HuH-7.5 (cell line): ENCODE data around the gene PRDM8.
"Not testable (repeated sequence)": the region's sequence is repeated elsewhere in the genome, so short reads cannot be mapped to it uniquely, and the experiment has no call there.

Experiments
- DNase-seq: peaks from one replicate; pipeline ENCODE4 v3.0.0; 2011; ENCODE audit warnings: low spot score

The PRDM8 gene

DNA sequence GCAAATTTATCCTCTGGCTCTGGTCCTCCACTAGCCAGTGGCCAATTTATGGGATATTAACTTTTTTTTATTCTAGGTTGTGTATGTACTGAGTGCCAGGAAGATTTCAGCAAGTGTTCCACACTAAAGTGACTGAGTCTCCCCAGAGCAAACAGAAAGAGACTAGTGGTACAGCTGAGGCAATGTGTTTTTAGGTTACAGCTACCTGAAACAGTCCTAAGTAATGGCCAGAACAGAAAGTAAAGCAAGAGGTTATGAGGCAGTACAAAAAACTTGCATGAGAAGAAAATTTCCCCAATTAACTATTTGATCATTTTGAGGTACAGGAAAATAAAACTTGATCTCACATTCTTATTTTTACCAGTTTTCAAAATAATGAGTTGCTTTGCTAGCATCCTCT lies 31.2 kb downstream of the PRDM8 start:
- no peak for DNase-seq

- no peak for DNase-seq
These were observed 31.8 kb downstream of the PRDM8 start for GRCh38 chr4:80229128-80229527.

- DNase-seq: no peak
These were observed 32.3 kb downstream of the PRDM8 start for GRCh38 chr4:80229590-80229989.

GRCh38 chr4:80231180-80231579 lies 33.9 kb downstream of the PRDM8 start:
- no peak for DNase-seq

GRCh38 chr4:80232707-80233370 lies 35.5 kb downstream of the PRDM8 start:
- DNase-seq: no peak

- no peak for DNase-seq
These were observed 36.1 kb downstream of the PRDM8 start for GRCh38 chr4:80233390-80233789.

- no peak for DNase-seq
These were observed 38.1 kb downstream of the PRDM8 start for GRCh38 chr4:80235451-80235850.

DNA sequence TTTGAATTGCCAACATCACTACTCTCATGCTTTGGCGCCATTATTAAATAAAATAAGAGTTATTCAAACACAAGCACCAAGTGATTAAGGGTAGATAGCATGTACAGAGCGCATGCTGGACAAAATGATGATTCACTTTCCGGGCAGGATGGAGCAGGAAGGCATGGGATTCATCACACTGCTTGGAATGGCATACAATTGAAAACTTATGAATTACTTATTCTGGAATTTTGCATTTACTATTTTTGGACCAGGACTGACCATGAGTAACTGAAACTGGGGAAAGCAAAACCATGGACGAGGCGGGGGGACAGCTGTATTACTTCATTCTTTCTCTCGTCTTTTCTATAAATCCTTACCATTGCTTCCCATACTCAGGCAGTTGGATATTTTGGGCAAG lies 40.7 kb downstream of the PRDM8 start:
- no peak for DNase-seq

GRCh38 chr4:80239480-80240150 lies 42.3 kb downstream of the PRDM8 start:
- no peak for DNase-seq

- DNase-seq: no peak
These were observed 43.7 kb downstream of the PRDM8 start for GRCh38 chr4:80240976-80241375.

- DNase-seq: no peak
These were observed 46.1 kb downstream of the PRDM8 start for GRCh38 chr4:80243274-80244018.

DNA sequence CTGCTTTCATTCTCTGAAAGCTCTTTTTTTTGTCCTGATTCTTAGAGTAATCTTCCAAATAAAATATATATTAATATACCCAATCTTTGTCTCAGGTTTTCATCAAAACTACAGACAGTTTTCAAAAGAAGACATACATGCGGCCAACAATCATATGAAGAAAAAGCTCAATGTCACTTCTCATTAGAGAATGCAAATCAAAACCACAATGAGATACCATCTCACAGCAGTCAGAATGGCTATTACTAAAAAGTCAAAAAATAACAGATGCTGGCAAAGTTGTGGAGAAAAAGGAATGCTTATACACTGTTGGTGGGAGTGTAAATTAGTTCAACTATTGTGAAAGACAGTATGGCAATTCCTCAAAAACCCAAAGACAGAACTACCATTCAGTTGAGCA lies 50.2 kb downstream of the PRDM8 start:
- DNase-seq: not testable (repeated sequence)

GRCh38 chr4:80249144-80249543 lies 51.8 kb downstream of the PRDM8 start:
- no peak for DNase-seq

GRCh38 chr4:80252427-80252826 lies 55.1 kb downstream of the PRDM8 start:
- no peak for DNase-seq

DNA sequence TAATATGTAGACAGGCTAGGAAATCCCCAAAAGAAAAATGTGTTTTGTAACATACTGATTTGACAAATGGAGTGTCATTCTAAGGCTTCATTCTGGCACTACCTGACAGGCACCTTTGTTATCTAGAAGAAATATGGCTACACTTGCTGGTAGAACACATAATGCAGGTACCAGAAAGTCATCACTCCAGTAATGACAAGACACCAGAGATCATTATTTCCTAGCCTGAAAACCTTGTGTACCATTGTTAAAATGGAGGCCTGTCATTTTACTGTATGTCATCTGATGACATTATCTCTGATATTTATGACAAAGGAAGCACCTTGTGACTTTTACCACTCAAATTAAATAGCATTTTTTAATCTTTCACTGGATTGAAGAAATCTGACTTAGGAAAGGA lies 55.6 kb downstream of the PRDM8 start:
- DNase-seq: no peak

DNA sequence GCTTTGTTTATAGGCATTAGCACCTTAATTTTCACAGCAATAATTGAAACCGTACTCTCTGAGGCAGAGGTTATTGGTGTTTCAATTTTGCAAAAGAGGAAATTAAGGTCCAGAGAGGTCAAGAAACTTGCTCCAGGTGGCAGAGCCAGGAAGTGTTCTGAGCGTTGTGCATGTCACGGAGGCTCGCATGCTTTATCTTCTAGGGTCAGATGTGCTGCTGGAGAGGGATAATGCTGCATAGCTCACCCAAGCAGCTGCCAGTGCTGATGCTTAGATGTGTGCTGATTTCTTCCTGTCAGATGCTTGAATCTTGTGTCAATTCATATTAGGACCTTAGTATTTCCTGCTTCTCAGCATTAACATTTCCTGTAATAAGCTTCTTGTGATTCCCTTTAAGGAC lies 56.2 kb downstream of the PRDM8 start:
- DNase-seq: no peak
